Osteocyte (in vitro differentiated cells): ENCODE results near the gene CASP1. TPM values are rescaled to one million over a fixed set of nuclear protein-coding genes. Genes with fewer than 3 reads are reported as not detected.

Experiments used
- DNase-seq: peaks from one replicate; pipeline ENCODE4 v3.0.0; 2021; ENCODE audit warnings: mixed read lengths; ENCODE audit not compliant: unreplicated experiment; ENCODE audit errors: extremely low spot score
- H3K27ac Mint-ChIP-seq: one replicate; pipeline ENCODE4 v1.8.0; 2021; ENCODE audit warnings: mild to moderate bottlenecking, mixed read lengths; ENCODE audit not compliant: unreplicated experiment
- H3K27me3 Mint-ChIP-seq: one replicate; pipeline ENCODE4 v1.8.0; 2021; ENCODE audit warnings: mixed read lengths; ENCODE audit not compliant: unreplicated experiment
- H3K36me3 Mint-ChIP-seq: one replicate; pipeline ENCODE4 v1.8.0; 2021; ENCODE audit warnings: mixed read lengths; ENCODE audit not compliant: unreplicated experiment
- H3K4me1 Mint-ChIP-seq: one replicate; pipeline ENCODE4 v1.8.0; 2021; ENCODE audit warnings: mixed read lengths; ENCODE audit not compliant: unreplicated experiment
- H3K4me3 Mint-ChIP-seq: one replicate; pipeline ENCODE4 v1.8.0; 2021; ENCODE audit warnings: mild to moderate bottlenecking, moderate library complexity, mixed read lengths; ENCODE audit not compliant: unreplicated experiment
- H3K9me3 Mint-ChIP-seq: one replicate; pipeline ENCODE4 v1.8.0; 2021; ENCODE audit warnings: mixed read lengths; ENCODE audit not compliant: unreplicated experiment
- CTCF ChIP-seq: fragments of 200-600 bp; sonication (generic); IDR thresholded peaks from 2 replicates; pipeline ENCODE4 v1.5.0; 2021; ENCODE audit warnings: antibody characterized with exemption, mild to moderate bottlenecking, moderate library complexity
- total RNA-seq: library from RNA; stranded (reverse); gene quantifications from 2 replicates; pipeline ENCODE4 v1.2.1, GENCODE V29; 2021

CASP1 gene
- total RNA-seq, 1 donor from 2014 or later, result 1.1 TPM

GRCh38 chr11:104997288-104997687 lies 37.7 kb downstream of the CASP1 start:
- H3K27ac Mint-ChIP-seq, result no peak overlapping the region
- H3K4me3 Mint-ChIP-seq, result no peak overlapping the region
- no peaks in the 10 kb centered on the region for H3K4me1 Mint-ChIP-seq
- DNase-seq, result no peak
- peak; percentile 33 for TF ChIP-seq CTCF
- no peaks in the 10 kb centered on the region for H3K27me3 Mint-ChIP-seq
- no peaks in the 10 kb centered on the region for H3K9me3 Mint-ChIP-seq
- H3K36me3 Mint-ChIP-seq, result no peaks in the 10 kb centered on the region

- H3K4me1 Mint-ChIP-seq, result no peaks in the 10 kb centered on the region
- H3K27ac Mint-ChIP-seq, result no peak overlapping the region
- H3K36me3 Mint-ChIP-seq, result no peaks in the 10 kb centered on the region
- DNase-seq, result no peak
- no peaks in the 10 kb centered on the region for H3K27me3 Mint-ChIP-seq
- H3K4me3 Mint-ChIP-seq, result no peak overlapping the region
- no peak for TF ChIP-seq CTCF
- no peaks in the 10 kb centered on the region for H3K9me3 Mint-ChIP-seq
These were observed 39.9 kb downstream of the CASP1 start for GRCh38 chr11:104995001-104995408.

- H3K4me1 Mint-ChIP-seq, result no peaks in the 10 kb centered on the region
- H3K9me3 Mint-ChIP-seq, result peaks cover 17% of the 10 kb centered on the region
- H3K27ac Mint-ChIP-seq, result no peak overlapping the region
- peaks cover 7% of the 10 kb centered on the region for H3K36me3 Mint-ChIP-seq
- no peak for TF ChIP-seq CTCF
- no peak for DNase-seq
- H3K4me3 Mint-ChIP-seq, result no peak overlapping the region
- no peaks in the 10 kb centered on the region for H3K27me3 Mint-ChIP-seq
These were observed 42.2 kb downstream of the CASP1 start for GRCh38 chr11:104992781-104993180.

GRCh38 chr11:104991994-104992393 lies 43.0 kb downstream of the CASP1 start:
- H3K36me3 Mint-ChIP-seq, result peaks cover 7% of the 10 kb centered on the region
- no peaks in the 10 kb centered on the region for H3K27me3 Mint-ChIP-seq
- DNase-seq, result no peak
- no peak overlapping the region for H3K4me3 Mint-ChIP-seq
- H3K27ac Mint-ChIP-seq, result no peak overlapping the region
- H3K4me1 Mint-ChIP-seq, result no peaks in the 10 kb centered on the region
- peaks cover 25% of the 10 kb centered on the region for H3K9me3 Mint-ChIP-seq
- no peak for TF ChIP-seq CTCF

GRCh38 chr11:104984808-104985207 lies 50.1 kb downstream of the CASP1 start:
- Mint-ChIP-seq H3K9me3 (peaks cover 25% of the 10 kb centered on the region), H3K36me3 (peaks cover 7% of the 10 kb centered on the region), H3K4me1 (no peaks in the 10 kb centered on the region), H3K27ac (no peak overlapping the region), H3K4me3 (no peak overlapping the region), H3K27me3 (no peaks in the 10 kb centered on the region)
- no peak for DNase-seq
- no peak for TF ChIP-seq CTCF
